ENCODE measurements around the gene PRKACA. TPM values are rescaled to one million over a fixed set of nuclear protein-coding genes. Genes with fewer than 3 reads are reported as not detected.

Gene PRKACA
- polyA plus RNA-seq, 4 donors, result 34.7 to 66.1 (median 44.1) TPM

DNA sequence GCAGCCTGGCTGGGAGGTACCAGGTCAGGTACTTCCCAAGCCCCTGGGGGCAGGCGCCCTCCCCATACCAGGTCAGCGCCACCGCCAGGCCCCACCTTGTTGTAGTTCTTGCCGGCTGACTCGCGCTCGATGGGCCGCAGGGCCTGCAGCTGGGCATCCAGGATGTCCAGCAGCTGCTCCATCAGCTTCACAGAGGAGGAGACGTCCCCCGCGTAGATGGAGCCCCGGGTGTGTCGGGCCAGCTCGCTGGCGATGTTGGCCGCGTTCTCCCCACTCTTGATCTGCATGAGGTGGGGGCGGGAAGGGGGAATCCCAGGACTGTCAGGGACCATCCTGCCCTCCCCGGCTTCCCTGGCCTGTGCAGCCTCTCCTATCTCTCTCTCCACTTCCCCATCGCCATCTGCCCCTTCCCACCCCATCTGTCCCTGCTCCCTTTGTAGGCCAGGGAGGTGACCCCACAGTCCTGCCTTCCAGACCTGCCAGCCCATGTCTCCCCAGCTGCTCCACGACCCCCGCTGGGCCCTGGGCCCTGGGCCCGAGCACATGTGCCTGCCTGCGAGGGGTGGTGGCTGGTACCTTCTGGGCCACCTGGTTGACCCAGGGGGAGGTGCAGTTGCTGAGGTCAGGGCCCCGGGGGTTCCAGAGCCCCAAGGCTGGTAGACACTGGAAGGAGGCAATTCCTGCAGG lies 42.6 kb upstream of the PRKACA start:
- DNase-seq (no peak), FAIRE-seq (no peak)
- Histone ChIP-seq H3K27me3 (ENCODE audit: control insufficient read depth in 3 of 3, insufficient read depth in 3 of 3, low read length in 3 of 3) (no peaks in the 10 kb centered on the region), H3K27ac (ENCODE audit: low read depth in 1 of 3, low read length in 2 of 3) (no peak overlapping the region), H3K4me3 (ENCODE audit: low read depth in 1 of 3, low read length in 3 of 3) (no peak overlapping the region), H3K4me1 (ENCODE audit: control insufficient read depth in 3 of 3, insufficient read depth in 2 of 3, low read depth in 1 of 3, low read length in 2 of 3) (no peaks in the 10 kb centered on the region), H3K36me3 (ENCODE audit: control insufficient read depth in 3 of 3, insufficient read depth in 2 of 3, low read depth in 1 of 3, low read length in 3 of 3) (peaks cover 11 to 88% (median 12%) of the 10 kb centered on the region in 3 donors), H3K9me3 (ENCODE audit: control insufficient read depth in 2 of 2, insufficient read depth in 1 of 2, low read depth in 1 of 2, low read length in 1 of 2) (no peaks in the 10 kb centered on the region)
- WGBS, 3 donors, result 84 to 88% (median 86%) methylated on average over 20 to 25 of the region's 25 CpGs

DNA sequence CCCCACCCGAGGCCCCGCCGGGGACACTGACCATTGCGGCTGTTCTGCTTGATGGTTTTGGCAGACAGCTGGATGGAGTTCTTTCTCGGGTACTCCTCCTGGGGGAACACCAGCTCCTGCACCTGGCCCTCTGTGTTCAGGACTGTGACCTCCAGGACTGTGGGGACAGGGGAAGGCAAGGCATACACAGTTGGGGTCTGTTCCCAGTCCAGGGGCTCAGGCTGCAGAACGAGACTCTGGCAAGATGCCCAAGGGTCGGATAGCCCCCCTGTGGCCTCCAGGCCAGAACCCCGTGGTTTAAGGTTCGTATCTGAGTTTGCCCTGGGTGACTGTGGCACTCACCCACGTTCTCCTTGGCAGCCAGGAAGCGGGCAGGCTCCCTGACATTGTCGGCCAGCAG lies 41.5 kb upstream of the PRKACA start:
- no peak for DNase-seq
- WGBS, 3 donors, result 69 to 75% (median 73%) methylated on average over 12 of the region's 12 CpGs
- H3K4me3 ChIP-seq (ENCODE audit: low read depth in 1 of 3, low read length in 3 of 3), result no peak overlapping the region
- no peaks in the 10 kb centered on the region for H3K27me3 ChIP-seq (ENCODE audit: control insufficient read depth in 3 of 3, insufficient read depth in 3 of 3, low read length in 3 of 3)
- no peak for FAIRE-seq
- H3K36me3 ChIP-seq (ENCODE audit: control insufficient read depth in 3 of 3, insufficient read depth in 2 of 3, low read depth in 1 of 3, low read length in 3 of 3), result peaks cover 11 to 90% (median 12%) of the 10 kb centered on the region in 3 donors
- no peak overlapping the region for H3K27ac ChIP-seq (ENCODE audit: low read depth in 1 of 3, low read length in 2 of 3)
- no peaks in the 10 kb centered on the region for H3K4me1 ChIP-seq (ENCODE audit: control insufficient read depth in 3 of 3, insufficient read depth in 2 of 3, low read depth in 1 of 3, low read length in 2 of 3)
- H3K9me3 ChIP-seq (ENCODE audit: control insufficient read depth in 2 of 2, insufficient read depth in 1 of 2, low read depth in 1 of 2, low read length in 1 of 2), result no peaks in the 10 kb centered on the region

DNA sequence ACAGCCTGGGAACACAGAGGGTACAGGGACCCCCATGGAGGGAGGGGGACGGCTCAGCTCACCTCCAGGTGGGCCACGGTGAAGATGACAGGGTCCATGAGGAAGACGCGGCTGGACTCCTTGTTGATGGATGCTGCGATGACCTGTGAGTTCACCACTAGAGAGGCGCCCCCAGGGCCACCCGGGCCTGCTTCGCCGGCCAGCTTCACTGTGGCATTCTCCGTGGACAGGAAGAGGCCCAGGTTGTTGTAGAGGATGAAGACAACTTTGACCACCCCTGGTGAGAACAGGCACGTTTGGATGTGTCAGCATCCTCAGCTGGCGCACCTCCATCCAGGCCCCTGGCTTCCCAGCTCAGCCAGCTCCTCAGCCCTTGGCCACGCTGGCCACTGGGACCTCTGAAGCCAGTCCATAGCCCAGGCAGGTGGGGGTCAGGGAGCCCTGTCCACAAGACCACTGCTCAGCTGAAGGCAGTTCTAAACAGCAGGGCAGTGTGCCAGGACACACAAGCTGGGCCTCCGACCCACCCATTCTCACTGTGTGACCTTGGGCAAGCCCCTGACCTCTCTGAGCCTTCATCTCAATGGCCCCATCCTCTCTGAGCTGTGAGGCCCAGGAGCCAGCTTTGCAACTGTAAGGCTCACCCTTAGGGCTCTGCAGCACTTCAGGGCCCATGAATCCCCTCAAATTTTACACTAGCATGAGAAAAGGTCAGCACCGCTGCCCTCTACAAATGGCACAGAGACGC lies 40.9 kb upstream of the PRKACA start:
- DNase-seq (no peak), FAIRE-seq (no peak)
- no peak overlapping the region for H3K4me3 ChIP-seq (ENCODE audit: low read depth in 1 of 3, low read length in 3 of 3)
- H3K9me3 ChIP-seq (ENCODE audit: control insufficient read depth in 2 of 2, insufficient read depth in 1 of 2, low read depth in 1 of 2, low read length in 1 of 2), result no peaks in the 10 kb centered on the region
- H3K4me1 ChIP-seq (ENCODE audit: control insufficient read depth in 3 of 3, insufficient read depth in 2 of 3, low read depth in 1 of 3, low read length in 2 of 3), result no peaks in the 10 kb centered on the region
- peaks cover 11 to 91% (median 12%) of the 10 kb centered on the region in 3 donors for H3K36me3 ChIP-seq (ENCODE audit: control insufficient read depth in 3 of 3, insufficient read depth in 2 of 3, low read depth in 1 of 3, low read length in 3 of 3)
- no peak overlapping the region for H3K27ac ChIP-seq (ENCODE audit: low read depth in 1 of 3, low read length in 2 of 3)
- WGBS, 3 donors, result 89 to 92% (median 92%) methylated on average over 16 of the region's 16 CpGs
- H3K27me3 ChIP-seq (ENCODE audit: control insufficient read depth in 3 of 3, insufficient read depth in 3 of 3, low read length in 3 of 3), result no peaks in the 10 kb centered on the region

DNA sequence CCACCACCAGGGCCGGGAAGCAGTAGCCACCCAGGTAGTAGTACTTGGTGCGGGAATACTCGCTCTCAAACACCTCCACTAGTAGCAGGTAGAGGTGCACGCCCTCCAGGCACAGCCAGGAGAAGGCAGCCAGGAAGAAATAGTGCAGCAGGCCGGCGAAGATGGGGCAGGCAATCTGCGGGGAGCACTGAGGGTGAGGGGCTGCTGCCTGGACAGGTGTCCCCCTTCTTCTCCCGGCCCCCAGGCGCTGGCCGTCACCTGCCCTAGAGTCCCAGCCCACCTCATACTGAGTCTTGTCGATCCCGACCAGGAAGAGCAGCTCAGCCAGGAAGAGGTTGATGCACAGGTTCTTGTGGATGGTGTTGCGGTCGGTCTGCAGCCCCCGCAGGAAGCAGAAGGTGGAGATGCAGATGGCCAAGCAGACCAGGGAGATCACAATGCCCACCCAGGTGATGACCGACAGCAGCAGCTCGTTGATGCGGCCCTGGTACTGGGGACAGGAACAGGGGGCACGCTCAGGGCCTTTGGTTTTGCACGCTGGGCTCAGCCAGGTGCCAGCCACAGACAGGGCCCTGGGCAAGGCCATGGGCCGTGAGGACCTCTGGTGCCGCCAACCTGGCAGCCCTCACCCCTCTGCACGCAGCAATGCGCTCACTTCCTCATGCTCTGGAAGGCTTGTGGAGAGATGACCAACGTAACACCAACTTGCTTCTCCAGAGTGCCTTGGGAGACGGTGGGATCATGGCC lies 39.6 kb upstream of the PRKACA start:
- no peak for FAIRE-seq
- H3K4me1 ChIP-seq (ENCODE audit: control insufficient read depth in 3 of 3, insufficient read depth in 2 of 3, low read depth in 1 of 3, low read length in 2 of 3), result no peaks in the 10 kb centered on the region
- H3K27ac ChIP-seq (ENCODE audit: low read depth in 1 of 3, low read length in 2 of 3), result no peak overlapping the region
- no peak for DNase-seq
- H3K9me3 ChIP-seq (ENCODE audit: control insufficient read depth in 2 of 2, insufficient read depth in 1 of 2, low read depth in 1 of 2, low read length in 1 of 2), result no peaks in the 10 kb centered on the region
- no peak overlapping the region for H3K4me3 ChIP-seq (ENCODE audit: low read depth in 1 of 3, low read length in 3 of 3)
- no peaks in the 10 kb centered on the region for H3K27me3 ChIP-seq (ENCODE audit: control insufficient read depth in 3 of 3, insufficient read depth in 3 of 3, low read length in 3 of 3)
- peaks cover 10 to 88% (median 11%) of the 10 kb centered on the region in 3 donors for H3K36me3 ChIP-seq (ENCODE audit: control insufficient read depth in 3 of 3, insufficient read depth in 2 of 3, low read depth in 1 of 3, low read length in 3 of 3)
- WGBS, 3 donors, result 94 to 96% (median 95%) methylated on average over 23 to 26 of the region's 26 CpGs

DNA sequence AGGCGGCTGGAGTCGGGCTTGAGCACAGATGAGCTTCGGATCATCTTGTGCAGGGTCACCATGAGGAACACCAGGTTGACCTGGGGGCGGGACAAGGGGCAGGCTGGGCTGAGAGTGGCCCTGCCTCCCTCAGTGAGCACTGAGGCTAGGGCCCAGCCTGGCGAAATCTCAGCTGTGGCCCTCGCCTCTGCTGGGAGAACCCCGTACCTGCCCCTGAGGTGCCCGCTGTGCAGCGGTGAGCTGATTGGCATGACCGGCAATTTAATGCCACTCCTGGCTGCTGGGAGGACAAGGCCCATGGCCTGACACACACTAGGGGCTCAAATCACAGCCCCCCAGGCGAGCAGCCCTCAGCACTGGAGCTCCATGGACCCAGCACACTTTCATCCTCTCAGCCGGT lies 38.6 kb upstream of the PRKACA start:
- H3K27me3 ChIP-seq (ENCODE audit: control insufficient read depth in 3 of 3, insufficient read depth in 3 of 3, low read length in 3 of 3), result no peaks in the 10 kb centered on the region
- no peak overlapping the region for H3K4me3 ChIP-seq (ENCODE audit: low read depth in 1 of 3, low read length in 3 of 3)
- H3K9me3 ChIP-seq (ENCODE audit: control insufficient read depth in 2 of 2, insufficient read depth in 1 of 2, low read depth in 1 of 2, low read length in 1 of 2), result no peaks in the 10 kb centered on the region
- no peak for FAIRE-seq
- no peak for DNase-seq
- peaks cover 10 to 88% (median 11%) of the 10 kb centered on the region in 3 donors for H3K36me3 ChIP-seq (ENCODE audit: control insufficient read depth in 3 of 3, insufficient read depth in 2 of 3, low read depth in 1 of 3, low read length in 3 of 3)
- H3K27ac ChIP-seq (ENCODE audit: low read depth in 1 of 3, low read length in 2 of 3), result no peak overlapping the region
- 92 to 98% (median 94%) methylated on average over 12 of the region's 12 CpGs for WGBS, 3 donors
- no peaks in the 10 kb centered on the region for H3K4me1 ChIP-seq (ENCODE audit: control insufficient read depth in 3 of 3, insufficient read depth in 2 of 3, low read depth in 1 of 3, low read length in 2 of 3)

DNA sequence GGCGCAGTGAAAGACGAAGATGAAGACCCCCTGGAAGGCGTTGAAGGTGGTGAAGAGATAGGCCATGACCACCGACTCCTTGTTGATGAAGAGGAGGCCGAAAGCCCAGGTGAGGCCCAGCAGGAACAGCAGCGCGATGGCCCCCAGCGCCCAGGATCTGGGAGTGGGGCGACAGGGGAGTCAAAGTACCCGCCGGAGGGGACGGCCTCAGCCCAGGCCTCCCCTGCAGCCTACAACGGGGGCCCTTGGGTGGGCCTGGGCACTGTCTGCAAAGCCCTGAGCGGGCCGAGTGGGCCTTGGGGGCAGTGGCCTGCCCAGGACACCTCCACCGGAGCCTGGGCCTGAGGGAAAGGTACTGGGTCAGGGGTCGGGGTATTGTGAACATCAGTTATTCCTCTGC lies 37.8 kb upstream of the PRKACA start:
- WGBS, 3 donors, result 94 to 96% (median 95%) methylated on average over 15 to 17 of the region's 17 CpGs
- H3K27ac ChIP-seq (ENCODE audit: low read depth in 1 of 3, low read length in 2 of 3), result no peak overlapping the region
- no peak for DNase-seq
- H3K27me3 ChIP-seq (ENCODE audit: control insufficient read depth in 3 of 3, insufficient read depth in 3 of 3, low read length in 3 of 3), result no peaks in the 10 kb centered on the region
- peaks cover 10 to 88% (median 11%) of the 10 kb centered on the region in 3 donors for H3K36me3 ChIP-seq (ENCODE audit: control insufficient read depth in 3 of 3, insufficient read depth in 2 of 3, low read depth in 1 of 3, low read length in 3 of 3)
- H3K4me3 ChIP-seq (ENCODE audit: low read depth in 1 of 3, low read length in 3 of 3), result no peak overlapping the region
- no peaks in the 10 kb centered on the region for H3K9me3 ChIP-seq (ENCODE audit: control insufficient read depth in 2 of 2, insufficient read depth in 1 of 2, low read depth in 1 of 2, low read length in 1 of 2)
- H3K4me1 ChIP-seq (ENCODE audit: control insufficient read depth in 3 of 3, insufficient read depth in 2 of 3, low read depth in 1 of 3, low read length in 2 of 3), result peaks cover 0 to 4% (median 0%) of the 10 kb centered on the region in 3 donors
- no peak for FAIRE-seq

DNA sequence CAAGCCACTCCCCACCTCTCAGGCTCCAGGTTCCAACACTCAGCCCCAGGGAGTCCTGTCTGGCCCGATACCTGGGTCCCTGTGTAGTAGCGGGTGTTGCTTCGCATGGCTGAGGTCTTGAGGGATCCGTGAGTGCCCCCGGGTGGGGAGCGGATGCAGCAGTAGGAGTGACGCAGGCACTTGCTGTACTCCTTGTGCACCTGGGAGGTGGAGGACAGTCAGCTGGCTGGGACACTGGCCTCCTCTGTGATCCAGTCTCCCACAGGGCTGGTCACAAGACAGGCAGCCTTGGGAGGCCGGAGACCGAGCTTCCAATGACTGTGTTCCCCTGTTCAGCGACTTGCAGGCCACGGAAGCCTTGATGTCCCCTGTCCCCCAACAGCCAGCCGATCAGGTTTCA lies 35.2 kb upstream of the PRKACA start:
- no peaks in the 10 kb centered on the region for H3K27me3 ChIP-seq (ENCODE audit: control insufficient read depth in 3 of 3, insufficient read depth in 3 of 3, low read length in 3 of 3)
- 95% methylated on average over 12 of the region's 12 CpGs for WGBS, 3 donors
- H3K4me1 ChIP-seq (ENCODE audit: control insufficient read depth in 3 of 3, insufficient read depth in 2 of 3, low read depth in 1 of 3, low read length in 2 of 3), result peaks cover 0 to 28% (median 0%) of the 10 kb centered on the region in 3 donors
- no peak overlapping the region for H3K27ac ChIP-seq (ENCODE audit: low read depth in 1 of 3, low read length in 2 of 3)
- H3K4me3 ChIP-seq (ENCODE audit: low read depth in 1 of 3, low read length in 3 of 3), result no peak overlapping the region
- peaks cover 8 to 72% (median 8%) of the 10 kb centered on the region in 3 donors for H3K36me3 ChIP-seq (ENCODE audit: control insufficient read depth in 3 of 3, insufficient read depth in 2 of 3, low read depth in 1 of 3, low read length in 3 of 3)
- no peak for FAIRE-seq
- no peaks in the 10 kb centered on the region for H3K9me3 ChIP-seq (ENCODE audit: control insufficient read depth in 2 of 2, insufficient read depth in 1 of 2, low read depth in 1 of 2, low read length in 1 of 2)
- no peak for DNase-seq
